ENCODE data around the gene COX6B2. TPM values are rescaled to one million over a fixed set of nuclear protein-coding genes. Genes with fewer than 3 reads are reported as not detected.

The COX6B2 gene
- total RNA-seq, 1 donor from 2014 or later, result not detected

DNA sequence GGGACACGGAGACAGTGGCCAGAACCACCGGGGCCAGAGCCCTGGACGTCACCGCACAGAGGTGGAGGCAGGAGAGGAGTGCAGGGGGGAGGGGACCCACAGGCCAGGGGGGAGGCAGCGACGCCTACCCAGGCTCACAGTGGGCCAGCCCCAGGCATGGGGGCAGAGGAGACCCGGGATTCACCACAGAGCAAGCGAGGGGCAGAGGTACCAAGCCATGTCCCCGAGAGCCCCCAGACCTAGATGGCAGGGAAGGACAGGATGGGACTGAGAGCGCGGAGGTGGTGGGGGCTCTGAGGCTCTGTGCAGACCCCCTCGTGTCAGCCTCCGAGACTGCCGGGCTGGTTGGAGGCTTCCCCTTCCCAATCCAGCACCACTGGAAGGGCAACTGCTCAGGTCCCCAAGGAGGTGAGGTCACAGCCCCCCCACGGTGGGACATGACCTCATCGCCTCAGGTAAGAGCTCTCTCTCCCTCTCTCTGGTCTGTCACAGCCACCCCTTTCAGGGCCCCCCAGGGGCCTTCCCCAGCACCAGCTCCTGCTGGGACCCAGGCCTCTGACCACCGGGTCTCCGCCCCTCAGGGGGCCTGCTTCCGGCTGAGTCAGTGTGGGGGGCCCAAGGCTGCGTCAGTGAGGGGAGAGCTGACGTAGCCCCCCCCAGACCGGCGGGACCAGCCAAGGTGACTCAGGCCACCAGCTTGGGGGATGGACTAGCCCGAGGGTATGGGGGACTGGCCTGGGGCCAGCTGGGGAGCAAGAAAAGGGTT is 18.0 kb upstream of the COX6B2 start:
- no peak for TF ChIP-seq CTCF (IDR thresholded peaks at IDR 0.05; ENCODE audit: borderline replicate concordance)
- Histone ChIP-seq H3K4me3 (no peak overlapping the region), H3K4me1 (peaks cover 27% of the 10 kb centered on the region), H3K27me3 (ENCODE audit: low read depth) (peaks cover 92% of the 10 kb centered on the region), H3K27ac (replicated peaks) (no peak overlapping the region), H3K9me3 (replicated peaks) (no peaks in the 10 kb centered on the region), H3K36me3 (no peaks in the 10 kb centered on the region)
- intact Hi-C loops (cut with micrococcal nuclease), result no loop called here
- no peak for DNase-seq

DNA sequence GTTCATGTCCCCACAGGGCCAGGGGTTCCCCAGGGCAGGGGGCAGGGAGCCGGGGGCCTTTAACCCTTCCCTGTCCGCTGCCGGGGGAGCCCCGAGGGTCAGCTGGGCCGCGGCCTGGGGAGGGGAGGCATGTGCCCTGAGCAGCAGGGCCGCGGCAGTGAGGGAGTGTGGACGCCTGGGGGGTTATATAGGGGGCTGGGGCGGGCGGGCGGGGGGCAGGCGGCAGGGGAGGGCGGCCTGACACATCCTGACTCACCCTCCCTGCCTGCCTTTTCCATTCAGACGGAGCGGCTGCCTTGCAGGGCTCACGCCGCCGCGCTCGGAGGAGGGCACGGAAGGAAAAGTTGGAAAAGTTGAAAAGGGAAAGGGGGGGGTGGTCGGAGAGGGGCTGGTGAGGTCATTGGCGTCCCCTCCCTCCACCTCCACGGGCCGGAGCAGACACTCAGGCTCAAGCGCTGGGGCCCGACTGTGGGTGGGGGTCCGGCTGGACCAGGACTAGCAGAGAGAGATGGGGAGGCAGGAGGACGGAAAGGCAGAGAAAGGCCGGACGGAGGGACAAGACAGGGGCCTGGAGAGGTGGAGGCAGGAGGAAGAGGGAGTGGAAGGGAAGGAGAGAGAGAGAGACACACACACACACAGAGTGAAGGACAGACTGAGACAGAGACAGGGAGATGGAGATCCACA is 15.9 kb upstream of the COX6B2 start, which contains the start of gene IL11:
IL11 (minus strand) TSS at position 159 of the 684 bp plus-strand sequence; CDS start at position 6, 153 bp downstream.
- H3K27me3 ChIP-seq (ENCODE audit: low read depth), result peaks cover 94% of the 10 kb centered on the region
- no peaks in the 10 kb centered on the region for H3K9me3 ChIP-seq (replicated peaks)
- peak within 1 kb of the TSS; percentile 48 for H3K4me3 ChIP-seq
- no peak within 1 kb of the TSS for H3K27ac ChIP-seq (replicated peaks)
- TF ChIP-seq CTCF (IDR thresholded peaks at IDR 0.05; ENCODE audit: borderline replicate concordance), result no peak
- DNase-seq, result no peak
- H3K4me1 ChIP-seq, result peaks cover 24% of the 10 kb centered on the region
- intact Hi-C loops (cut with micrococcal nuclease), result no loop called here
- H3K36me3 ChIP-seq, result no peaks in the 10 kb centered on the region

DNA sequence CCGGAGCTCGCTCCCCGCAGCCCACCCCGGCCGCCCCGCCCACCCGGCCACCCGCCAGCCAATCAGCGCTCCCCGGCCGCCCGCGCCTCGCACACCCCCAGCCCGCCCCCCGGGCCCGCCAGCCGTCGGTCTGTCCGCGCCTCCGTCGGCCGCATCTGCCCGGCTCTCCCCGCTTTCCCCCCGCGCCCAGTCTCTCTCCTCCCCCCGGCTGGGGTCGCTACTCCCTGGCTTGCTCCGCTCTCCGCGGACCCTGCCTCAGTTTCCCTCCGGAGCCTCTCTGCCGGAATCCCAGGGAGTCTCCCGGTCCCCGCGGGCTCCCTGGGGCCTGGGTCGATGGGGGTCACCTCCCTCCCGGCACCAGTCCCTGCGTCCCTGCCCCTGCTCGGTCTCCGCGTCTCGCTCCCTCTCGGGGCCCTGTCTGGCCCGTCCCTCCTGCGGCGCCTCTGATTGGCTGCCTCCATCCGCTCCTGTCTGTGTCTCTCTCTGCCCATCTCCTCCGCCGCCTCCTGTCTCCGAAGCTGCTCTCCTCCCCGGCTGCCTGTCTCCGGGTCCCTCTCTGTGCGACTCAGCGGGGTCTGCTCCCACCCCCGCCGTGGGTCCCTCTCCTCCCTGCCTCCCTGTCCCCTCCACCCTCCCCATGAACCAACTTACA is 15.3 kb upstream of the COX6B2 start:
- H3K4me1 ChIP-seq, result peaks cover 24% of the 10 kb centered on the region
- TF ChIP-seq CTCF (IDR thresholded peaks at IDR 0.05; ENCODE audit: borderline replicate concordance), result no peak
- H3K36me3 ChIP-seq, result no peaks in the 10 kb centered on the region
- intact Hi-C loops (cut with micrococcal nuclease), result no loop called here
- H3K9me3 ChIP-seq (replicated peaks), result no peaks in the 10 kb centered on the region
- peaks cover 97% of the 10 kb centered on the region for H3K27me3 ChIP-seq (ENCODE audit: low read depth)
- no peak overlapping the region for H3K27ac ChIP-seq (replicated peaks)
- H3K4me3 ChIP-seq, result peak overlapping the region; percentile 48
- no peak for DNase-seq

DNA sequence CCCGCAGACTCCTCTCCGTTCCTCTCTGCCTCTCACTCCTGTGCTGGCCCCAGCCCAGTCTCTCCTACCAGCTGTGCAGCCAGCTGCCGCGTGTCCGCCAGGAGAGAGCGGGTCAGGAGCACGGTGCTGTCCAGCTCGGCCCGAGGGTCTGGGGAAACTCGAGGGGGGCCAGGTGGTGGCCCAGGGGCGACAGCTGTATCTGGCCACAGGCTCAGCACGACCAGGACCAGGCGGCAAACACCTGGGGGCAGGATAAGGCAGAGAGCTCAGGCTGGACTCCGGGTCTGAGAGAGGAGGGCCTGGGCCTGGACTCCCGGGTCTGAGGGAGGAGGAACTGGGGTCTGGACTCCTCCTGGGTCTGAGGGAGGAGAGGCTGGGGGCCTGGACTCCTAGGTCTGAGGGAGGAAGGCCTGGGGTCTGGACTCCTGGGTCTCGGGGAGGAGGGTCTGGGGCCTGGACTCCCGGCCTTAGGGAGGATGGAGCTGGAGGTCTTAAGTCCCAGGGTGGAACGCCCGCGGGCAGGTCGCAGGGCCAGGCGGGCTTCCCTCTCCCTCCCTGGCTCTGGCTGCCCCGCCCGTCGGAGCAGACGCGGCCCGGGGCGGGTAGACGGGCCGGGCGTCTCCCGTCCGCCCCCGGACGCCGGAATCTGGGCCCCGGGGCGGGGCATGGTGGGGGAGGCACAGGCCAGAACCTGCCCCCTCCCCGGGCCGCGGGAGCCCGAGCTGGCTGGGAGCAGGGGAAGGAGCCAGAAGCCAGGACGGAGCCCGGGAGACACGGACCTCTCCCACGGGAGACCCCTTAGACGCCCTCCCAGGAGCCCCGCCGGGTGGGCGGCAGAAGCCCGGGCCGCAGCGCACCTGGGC is 14.4 kb upstream of the COX6B2 start:
- Histone ChIP-seq H3K4me3 (peak overlapping the region; percentile 45), H3K4me1 (peaks cover 17% of the 10 kb centered on the region), H3K27ac (replicated peaks) (no peak overlapping the region), H3K27me3 (ENCODE audit: low read depth) (peaks cover 94% of the 10 kb centered on the region), H3K9me3 (replicated peaks) (no peaks in the 10 kb centered on the region), H3K36me3 (no peaks in the 10 kb centered on the region)
- DNase-seq, result no peak
- intact Hi-C loops (cut with micrococcal nuclease), result no loop called here
- no peak for TF ChIP-seq CTCF (IDR thresholded peaks at IDR 0.05; ENCODE audit: borderline replicate concordance)

DNA sequence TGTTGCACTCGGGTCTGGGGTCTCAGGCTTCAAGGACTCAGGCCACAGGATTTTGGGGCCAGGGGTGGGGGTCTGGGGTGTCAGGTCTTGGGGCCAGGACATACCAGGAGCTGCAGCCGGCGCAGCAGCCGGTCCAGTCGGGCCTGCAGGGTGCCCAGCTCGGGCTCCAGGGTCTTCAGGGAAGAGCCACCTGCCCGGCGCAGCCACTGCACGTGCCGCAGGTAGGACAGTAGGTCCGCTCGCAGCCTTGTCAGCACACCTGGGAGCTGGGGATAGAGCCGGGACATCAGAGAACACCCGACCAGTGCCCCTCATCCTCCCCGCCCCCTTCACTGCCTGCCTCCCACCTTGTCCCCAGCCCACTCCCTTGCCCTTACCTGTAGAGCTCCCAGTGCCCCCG is 13.6 kb upstream of the COX6B2 start:
- intact Hi-C loops (cut with micrococcal nuclease), result no loop called here
- Histone ChIP-seq H3K9me3 (replicated peaks) (no peaks in the 10 kb centered on the region), H3K4me1 (peaks cover 17% of the 10 kb centered on the region), H3K27me3 (ENCODE audit: low read depth) (peaks cover 89% of the 10 kb centered on the region), H3K36me3 (no peaks in the 10 kb centered on the region), H3K27ac (replicated peaks) (no peak overlapping the region), H3K4me3 (no peak overlapping the region)
- no peak for TF ChIP-seq CTCF (IDR thresholded peaks at IDR 0.05; ENCODE audit: borderline replicate concordance)
- DNase-seq, result no peak

Measured in left ventricle myocardium inferior (tissue), 1 donor.